GM23338 (cell line): ENCODE results near the gene TRIO. TPM values are rescaled to one million over a fixed set of nuclear protein-coding genes. Genes with fewer than 3 reads are reported as not detected.

Experiments
- ATAC-seq: fragments of 200-7000 bp; cut with Tn5 transposase; 3 replicates; pipeline ENCODE4 v1.9.1; 2020
- DNase-seq: peaks from one replicate; pipeline ENCODE4 v3.0.0-alpha.2; 2015; ENCODE audit warnings: low spot score
- H2AFZ ChIP-seq: fragments of 200-600 bp; sonication (generic); 2 replicates; pipeline ENCODE4 v1.8.0; 2016; ENCODE audit warnings: antibody characterized with exemption, mild to moderate bottlenecking, moderate library complexity
- H3F3A ChIP-seq: fragments of 200-600 bp; sonication (generic); replicated peaks from 2 replicates; pipeline ENCODE4 v1.8.0; 2017; ENCODE audit warnings: antibody characterized with exemption, mixed run types, low read depth
- H3K27ac ChIP-seq: fragments of 200-600 bp; sonication (generic); 2 replicates; pipeline ENCODE4 v1.6.1; 2016; ENCODE audit warnings: low read depth
- H3K27me3 ChIP-seq: fragments of 200-600 bp; sonication (generic); 2 replicates; pipeline ENCODE4 v1.8.0; 2016; ENCODE audit warnings: mild to moderate bottlenecking, mixed run types, moderate library complexity; ENCODE audit not compliant: insufficient read depth
- H3K36me3 ChIP-seq: fragments of 200-600 bp; sonication (generic); 2 replicates; pipeline ENCODE4 v1.8.0; 2016; ENCODE audit warnings: mild to moderate bottlenecking; ENCODE audit not compliant: insufficient read depth
- H3K4me1 ChIP-seq: fragments of 200-600 bp; sonication (generic); 2 replicates; pipeline ENCODE4 v1.8.0; 2016; ENCODE audit warnings: mild to moderate bottlenecking, moderate library complexity; ENCODE audit not compliant: insufficient read depth
- H3K4me2 ChIP-seq: fragments of 200-600 bp; sonication (generic); 2 replicates; pipeline ENCODE4 v1.7.1; 2017; ENCODE audit warnings: mixed run types
- H3K4me3 ChIP-seq: fragments of 200-600 bp; sonication (generic); 2 replicates; pipeline ENCODE4 v1.6.1; 2016; ENCODE audit warnings: mixed run types
- H3K79me2 ChIP-seq: fragments of 200-600 bp; sonication (generic); replicated peaks from 2 replicates; pipeline ENCODE4 v1.8.0; 2017; ENCODE audit warnings: mild to moderate bottlenecking; ENCODE audit not compliant: insufficient read depth
- H3K9me2 ChIP-seq: fragments of 200-600 bp; sonication (generic); 2 replicates; pipeline ENCODE4 v1.8.0; 2017; ENCODE audit not compliant: insufficient read depth
- H4K20me1 ChIP-seq: fragments of 200-600 bp; sonication (generic); replicated peaks from 2 replicates; pipeline ENCODE4 v1.8.0; 2017; ENCODE audit warnings: mild to moderate bottlenecking; ENCODE audit not compliant: insufficient read depth
- H3K27ac Mint-ChIP-seq: 2 replicates; pipeline ENCODE4 v1.8.0; 2020; ENCODE audit warnings: inconsistent platforms, mild to moderate bottlenecking, moderate library complexity, mixed read lengths
- H3K27me3 Mint-ChIP-seq: 3 replicates; pipeline ENCODE4 v1.8.0; 2022; ENCODE audit warnings: low read depth, mild to moderate bottlenecking, moderate library complexity, mixed read lengths, inconsistent platforms; ENCODE audit not compliant: insufficient read depth, poor library complexity
- H3K36me3 Mint-ChIP-seq: 3 replicates; pipeline ENCODE4 v1.8.0; 2021; ENCODE audit warnings: low read depth, mild to moderate bottlenecking, inconsistent platforms, moderate library complexity, mixed read lengths
- H3K4me1 Mint-ChIP-seq: 3 replicates; pipeline ENCODE4 v1.8.0; 2020; ENCODE audit warnings: mild to moderate bottlenecking, inconsistent platforms, mixed read lengths
- H3K4me3 Mint-ChIP-seq: 3 replicates; pipeline ENCODE4 v1.8.0; 2021; ENCODE audit warnings: moderate library complexity, mild to moderate bottlenecking, inconsistent platforms, mixed read lengths
- H3K9me3 Mint-ChIP-seq: 3 replicates; pipeline ENCODE4 v1.8.0; 2020; ENCODE audit warnings: moderate library complexity, mild to moderate bottlenecking, inconsistent platforms, mixed read lengths
- CREB1 ChIP-seq: fragments of 250-450 bp; sonication (Bioruptor Pico); IDR thresholded peaks from 2 replicates; pipeline ENCODE4 v1.5.0; 2020; ENCODE audit warnings: low read depth, mild to moderate bottlenecking, moderate library complexity
- CTCF ChIP-seq, 2 experiments: fragments of 200-600 bp in 1 of 2; sonication (generic) in 1 of 2; conservative IDR thresholded peaks; 2 replicates each; pipeline versions ENCODE4 v1.5.1 to v1.6.1; 2016 to 2017; ENCODE audit warnings: antibody characterized with exemption in 2 of 2, low read depth in 2 of 2, mild to moderate bottlenecking in 2 of 2, moderate library complexity in 1 of 2
- ETS1 ChIP-seq: IDR thresholded peaks from 2 replicates; pipeline ENCODE4 v1.6.1; 2016; ENCODE audit warnings: antibody characterized with exemption
- EZH2 ChIP-seq: fragments of 200-600 bp; sonication (generic); IDR thresholded peaks from one replicate; pipeline ENCODE4 v1.8.0; 2017; ENCODE audit warnings: antibody characterized with exemption, mild to moderate bottlenecking, low read depth; ENCODE audit not compliant: unreplicated experiment
- EZH2phosphoT487 ChIP-seq: fragments of 200-600 bp; sonication (generic); IDR thresholded peaks from one replicate; pipeline ENCODE4 v1.8.1; 2018; ENCODE audit warnings: antibody characterized with exemption; ENCODE audit not compliant: unreplicated experiment
- JUNB ChIP-seq: IDR thresholded peaks from one replicate; pipeline ENCODE4 v1.6.1; 2016; ENCODE audit warnings: antibody characterized with exemption; ENCODE audit not compliant: unreplicated experiment
- NANOG ChIP-seq: IDR thresholded peaks from 2 replicates; pipeline ENCODE4 v1.6.1; 2016; ENCODE audit warnings: antibody characterized with exemption, borderline replicate concordance
- POLR2AphosphoS5 ChIP-seq: IDR thresholded peaks from 2 replicates; pipeline ENCODE4 v1.6.1; 2016; ENCODE audit warnings: antibody characterized with exemption, low read depth
- REST ChIP-seq: IDR thresholded peaks from one replicate; pipeline ENCODE4 v1.6.1; 2018; ENCODE audit warnings: antibody characterized with exemption; ENCODE audit not compliant: unreplicated experiment
- STAT1 ChIP-seq: IDR thresholded peaks from one replicate; pipeline ENCODE4 v1.6.1; 2016; ENCODE audit warnings: antibody characterized with exemption; ENCODE audit not compliant: unreplicated experiment
- ZNF114 ChIP-seq: fragments of 250-450 bp; sonication (Bioruptor Pico); IDR thresholded peaks from 2 replicates; pipeline ENCODE4 v1.5.0; 2020; ENCODE audit warnings: mild to moderate bottlenecking, moderate library complexity
- ZNF331 ChIP-seq: fragments of 250-450 bp; sonication (Bioruptor Pico); IDR thresholded peaks from 2 replicates; pipeline ENCODE4 v1.5.0; 2020; ENCODE audit warnings: low read depth, mild to moderate bottlenecking, moderate library complexity
- ZNF462 ChIP-seq: fragments of 250-450 bp; sonication (Bioruptor Pico); IDR thresholded peaks from 2 replicates; pipeline ENCODE4 v1.5.0; 2020; ENCODE audit warnings: mild to moderate bottlenecking, moderate library complexity
- polyA plus RNA-seq: library from polyadenylated mRNA; unstranded; fragments of >200 nt; fragmentation: Nextera tagmentation; extraction: Ambion mirVana; gene quantifications from 2 replicates; pipeline ENCODE4 v1.2.1, GENCODE V29; 2016
- total RNA-seq: library from RNA; depleted of rRNA; stranded (reverse); fragments of >200 nt; shearing (Covaris generic); gene quantifications from 2 replicates; pipeline ENCODE4 v1.2.3, GENCODE V29; 2014

Gene TRIO
- total and polyA plus RNA-seq, 2 experiments from 2014 or later, result 13.8 to 113 TPM

- DNase-seq (no peak), ATAC-seq (no peak)
- Histone ChIP-seq H4K20me1 (peaks cover 9% of the 10 kb centered on the region; the same call in 1 of the 2 replicates), H3K36me3 (no peaks in the 10 kb centered on the region), H3K4me3 (no peak overlapping the region), H3K27ac (peak overlapping the region; percentile 10), H2AFZ (no peak overlapping the region), H3K79me2 (peaks cover 98% of the 10 kb centered on the region), H3K4me2 (no peak overlapping the region), H3K9me2 (no peaks in the 10 kb centered on the region), H3K27me3 (no peaks in the 10 kb centered on the region), H3F3A (no peaks in the 10 kb centered on the region), H3K4me1 (peaks cover 55% of the 10 kb centered on the region)
- Mint-ChIP-seq H3K36me3 (no peaks in the 10 kb centered on the region), H3K9me3 (no peaks in the 10 kb centered on the region), H3K4me3 (no peak overlapping the region), H3K4me1 (peaks cover 67% of the 10 kb centered on the region), H3K27me3 (peaks cover 3% of the 10 kb centered on the region), H3K27ac (no peak overlapping the region)
- no peak for TF ChIP-seq EZH2phosphoT487
- TF ChIP-seq EZH2, result no peak
- no peak for TF ChIP-seq ZNF114 (CRISPR knock-in tag)
- no peak for TF ChIP-seq NANOG
- no peak for TF ChIP-seq ETS1
- no peak for TF ChIP-seq REST
- no peak for TF ChIP-seq JUNB
- TF ChIP-seq STAT1, result no peak
- TF ChIP-seq ZNF462 (CRISPR knock-in tag), result no peak
- TF ChIP-seq CREB1 (CRISPR knock-in tag), result no peak
- TF ChIP-seq POLR2AphosphoS5, result no peak
- no peak for TF ChIP-seq CTCF (conservative IDR thresholded peaks at IDR 0.05; ENCODE audit: low read depth in 2 of 2)
- TF ChIP-seq ZNF331 (CRISPR knock-in tag), result no peak
Measured at GRCh38 chr5:14235872-14236271, 92.7 kb downstream of the TRIO start.
